Ovary (tissue), 9 donors: ENCODE results near the gene AGAP9. TPM values are rescaled to one million over a fixed set of nuclear protein-coding genes. Genes with fewer than 3 reads are reported as not detected.
"Not testable (repeated sequence)": the region's sequence is repeated elsewhere in the genome, so short reads cannot be mapped to it uniquely, and the experiment has no call there.

ENCODE experiments used
- DNase-seq, 5 donors: peaks; one replicate each; pipeline ENCODE4 v3.0.0-alpha.2; 2019 to 2020
- H3K27ac ChIP-seq, 2 donors: fragments of 200-600 bp; one replicate each; pipeline versions ENCODE4 v1.5.1 to v1.8.0; 2019 to 2022
- H3K27me3 ChIP-seq: fragments of 200-600 bp; one replicate; pipeline ENCODE4 v1.8.0; 2022
- H3K36me3 ChIP-seq: fragments of 200-600 bp; sonication (generic); one replicate; pipeline ENCODE4 v1.5.1; 2019
- H3K4me1 ChIP-seq: one replicate; pipeline ENCODE4 v1.8.1; 2013; ENCODE audit warnings: mild to moderate bottlenecking, moderate library complexity; ENCODE audit not compliant: insufficient read depth
- H3K4me3 ChIP-seq: fragments of 200-600 bp; sonication (generic); one replicate; pipeline ENCODE4 v1.5.1; 2017
- H3K9me3 ChIP-seq, 2 donors: fragments of 200-600 bp in 1 of 2; sonication (generic) in 1 of 2; one replicate each; pipeline versions ENCODE4 v1.5.1 to v1.8.1; 2013 to 2019; ENCODE audit warnings: mild to moderate bottlenecking in 1 of 2, moderate library complexity in 1 of 2
- WGBS, 3 donors: extraction: QIAGEN DNeasy Blood & Tissue Kit in 1 of 3; methylation state at CpG; one replicate each; pipeline versions ENCODE4 v1.1.5 to v1.1.7; 2013 to 2017; 5-methylcytosine and 5-hydroxymethylcytosine counted together
- intact Hi-C, 4 donors: fragments of 100-400 bp; cut with DNase I; formaldehyde crosslinking; loops; one replicate each; pipeline versions ENCODE4 v1.11.0 to v1.15.1; 2022 to 2023
- polyA plus RNA-seq, 2 donors: library from polyadenylated mRNA; stranded (reverse); fragments of 200-250 nt in 1 of 2; fragments of 350-450 nt in 1 of 2; fragmentation: Illumina TruSeq in 1 of 2; extraction: RNeasy Lipid Tissue Mini Kit (QIAGEN cat#74804) in 1 of 2; gene quantifications; one replicate each; pipeline ENCODE4 v1.2.3, GENCODE V29; 2013 to 2014
- total RNA-seq, 7 donors: library from RNA; depleted of rRNA in 2 of 7; stranded (reverse); fragments of >200 nt in 2 of 7; fragmentation: NEBNext Ultra II Directional in 3 of 7; extraction: Animal tissue kit (Norgen Biotek cat#: 25700) in 3 of 7; gene quantifications; one replicate each; pipeline versions ENCODE4 v1.1.0 to v1.2.4, GENCODE V29; 2016 to 2023
- donor health status: DM: no; HTN: no; CAD: no; lungs with moderate emphysema.
- donor health status: DM: no; HTN: no; CAD: no.
- donor health status: Bipolar disorder and iron deficiency.
- donor health status: DM: yes; HTN: yes; CAD: no.
- donor health status: DM: no; HTN: no; CAD: no.
- donor health status: DM: yes; HTN: yes; CAD: no.

The AGAP9 gene
- total and polyA plus RNA-seq, 9 donors, result 1.3 to 11.3 (median 8.5) TPM

DNA sequence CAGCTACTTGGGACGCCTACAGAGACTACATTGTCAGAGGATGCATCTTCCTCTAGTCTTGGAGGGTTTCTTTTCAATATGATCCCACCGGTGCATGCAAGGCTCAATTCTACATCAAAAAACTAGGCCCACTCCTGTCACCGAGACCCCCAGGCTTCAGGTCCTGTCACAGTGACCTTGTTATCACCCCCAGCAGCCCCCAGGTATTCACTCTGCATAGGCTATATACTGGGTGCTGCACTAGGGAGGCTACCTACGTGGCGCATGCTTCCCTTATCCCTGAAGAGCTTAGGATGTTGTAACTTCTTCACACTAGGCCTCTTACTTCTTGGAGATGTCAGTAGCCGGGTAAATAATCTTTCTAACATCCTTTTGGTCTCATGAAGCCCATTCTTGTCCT lies 31.1 kb upstream of the AGAP9 start:
- DNase-seq, intact Hi-C loops, H3K27ac ChIP-seq, H3K36me3 ChIP-seq, H3K4me3 ChIP-seq, H3K9me3 ChIP-seq, H3K27me3 ChIP-seq, H3K4me1 ChIP-seq: not testable (repeated sequence)
- WGBS, 3 donors, result 67 to 90% (median 84%) methylated on average over 3 to 5 of the region's 6 CpGs

DNA sequence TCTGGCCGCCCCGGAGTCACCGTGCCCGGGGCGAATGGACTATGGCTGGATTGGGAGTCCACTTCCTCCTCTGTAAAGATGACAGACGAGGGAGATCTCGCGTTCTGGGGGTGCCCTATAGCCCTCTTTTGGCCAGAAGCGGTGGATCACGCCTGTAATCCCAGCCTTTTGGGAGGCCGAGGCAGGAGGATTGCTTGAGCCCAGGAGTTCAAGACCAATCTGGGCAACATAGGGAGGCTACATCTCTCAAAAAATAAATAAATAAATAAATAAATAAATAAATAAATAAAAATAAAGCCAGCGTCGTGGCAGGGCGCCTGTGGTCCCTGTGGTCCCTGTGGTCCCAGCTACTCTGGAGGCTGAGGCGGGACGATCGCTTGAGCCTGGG lies 30.4 kb upstream of the AGAP9 start:
- peak in 2 of 5 donors; percentile 22 to 43 for DNase-seq
- Histone ChIP-seq H3K4me3 (peak overlapping the region; percentile 58), H3K27ac (peak overlapping the region in 1 of 2 donors; percentile 49)
- WGBS, 3 donors, result 8 to 37% (median 9%) methylated on average over 9 to 12 of the region's 17 CpGs
- H3K27me3 ChIP-seq, H3K36me3 ChIP-seq, intact Hi-C loops, H3K9me3 ChIP-seq, H3K4me1 ChIP-seq: not testable (repeated sequence)

DNA sequence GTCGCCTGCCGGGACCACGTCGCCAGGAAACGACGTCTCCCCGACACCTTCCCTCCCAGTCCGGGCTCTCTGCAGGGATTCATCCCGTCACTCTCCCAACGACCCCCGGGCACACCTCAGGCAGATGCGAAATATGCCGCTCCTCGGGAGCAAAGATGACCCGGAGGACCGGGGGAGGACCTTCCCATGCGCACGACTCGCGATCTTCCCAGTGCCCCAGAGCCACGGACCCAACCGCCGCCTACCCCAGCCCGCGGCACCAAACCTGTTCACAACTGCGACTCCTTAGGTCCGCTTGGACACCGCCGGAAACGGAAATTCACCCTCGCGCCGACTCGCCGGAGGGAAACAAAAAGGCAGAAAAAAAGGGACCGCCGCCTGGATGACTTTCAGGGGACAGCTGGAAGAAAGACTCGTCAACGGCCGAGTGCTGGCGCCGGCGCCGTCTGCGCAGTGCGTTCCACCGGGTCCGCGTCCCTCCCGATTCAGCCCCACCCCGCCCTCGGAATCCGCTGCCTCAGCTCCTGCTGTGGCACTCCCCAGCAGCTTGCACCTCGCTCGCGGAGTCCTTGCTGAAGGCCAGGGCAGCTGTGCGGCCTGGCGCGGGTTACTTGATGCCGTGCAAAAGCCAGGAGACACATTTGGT lies 29.9 kb upstream of the AGAP9 start:
- H3K36me3 ChIP-seq, H3K9me3 ChIP-seq, H3K4me1 ChIP-seq, intact Hi-C loops, H3K27me3 ChIP-seq: not testable (repeated sequence)
- 0% methylated on average over 27 to 36 of the region's 60 CpGs for WGBS, 3 donors
- DNase-seq, result peak; percentile 73 to 87 (median 81)
- peak overlapping the region in 1 of 2 donors; percentile 49 for H3K27ac ChIP-seq
- H3K4me3 ChIP-seq, result peak overlapping the region; percentile 58

DNA sequence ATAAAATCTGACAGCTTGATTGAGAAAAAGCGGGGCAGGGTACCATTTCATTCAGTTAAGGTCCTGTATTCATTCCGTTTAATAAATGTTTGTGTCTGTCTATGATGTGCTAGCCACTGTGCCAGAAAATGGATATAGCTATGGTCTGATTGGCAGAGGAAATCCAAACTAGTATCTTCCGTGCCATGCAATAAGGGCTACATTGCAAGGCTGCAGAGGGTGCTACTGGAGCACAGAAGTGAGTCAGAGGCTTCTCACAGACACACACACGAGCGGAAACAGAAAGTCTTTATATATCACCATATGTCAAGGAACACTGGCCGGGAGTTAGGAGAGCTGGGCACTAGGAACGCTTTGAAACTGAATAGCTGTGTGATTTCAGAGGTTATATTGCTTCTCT lies 29.3 kb upstream of the AGAP9 start:
- intact Hi-C loops, H3K27me3 ChIP-seq, H3K9me3 ChIP-seq, H3K4me1 ChIP-seq, DNase-seq, H3K36me3 ChIP-seq: not testable (repeated sequence)
- 7 to 11% (median 8%) methylated on average over 7 of the region's 7 CpGs for WGBS, 3 donors
- Histone ChIP-seq H3K27ac (peak overlapping the region in 1 of 2 donors; percentile 49), H3K4me3 (peak overlapping the region; percentile 58)

DNA sequence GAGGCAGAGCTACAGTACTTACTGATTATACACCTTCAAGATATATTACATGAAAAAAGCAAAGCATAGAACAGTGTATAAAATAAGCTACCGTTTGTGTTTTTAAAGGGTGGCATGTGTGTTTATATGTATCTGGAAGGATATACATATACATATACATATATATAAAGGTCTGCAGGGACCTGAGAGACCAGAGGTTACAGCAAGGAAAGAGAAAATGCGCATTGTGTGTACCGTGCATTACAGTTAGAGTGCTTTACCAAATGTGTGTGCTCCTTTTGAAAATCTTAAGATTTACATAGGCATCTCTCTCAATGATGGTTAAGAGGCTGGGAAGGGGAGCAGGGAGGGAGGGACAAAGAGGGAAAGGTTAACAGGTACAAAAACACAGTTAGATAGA lies 23.8 kb upstream of the AGAP9 start:
- 83 to 88% methylated on average over 1 of the region's 3 CpGs; no CpG with 5 or more reads in 1 of the 3 donors for WGBS, 3 donors
- H3K4me3 ChIP-seq, H3K27me3 ChIP-seq, H3K9me3 ChIP-seq, H3K4me1 ChIP-seq, intact Hi-C loops, H3K36me3 ChIP-seq, DNase-seq, H3K27ac ChIP-seq: not testable (repeated sequence)

DNA sequence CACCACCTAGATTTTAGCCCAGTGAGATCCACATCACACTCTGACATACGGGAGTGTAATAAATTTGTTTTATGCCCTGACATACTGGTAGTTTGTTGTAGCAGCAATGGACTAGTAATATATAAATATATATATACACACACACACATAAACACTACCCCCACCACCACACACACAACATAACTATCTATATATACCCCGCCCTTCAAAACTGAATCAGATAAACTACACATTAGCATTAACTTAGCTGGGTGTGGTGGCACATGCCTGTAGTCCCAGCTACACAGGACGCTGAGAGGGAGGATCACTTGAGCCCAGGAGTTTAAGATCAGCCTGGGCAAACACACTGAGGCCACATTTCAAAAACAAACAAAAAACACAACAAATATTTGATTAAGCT lies 13.0 kb upstream of the AGAP9 start:
- H3K27ac ChIP-seq, H3K4me3 ChIP-seq, DNase-seq, H3K9me3 ChIP-seq, H3K27me3 ChIP-seq, H3K36me3 ChIP-seq, intact Hi-C loops, H3K4me1 ChIP-seq: not testable (repeated sequence)
- WGBS, 3 donors, result 91 to 100% methylated on average over 1 to 2 of the region's 3 CpGs; no CpG with 5 or more reads in 1 of the 3 donors

DNA sequence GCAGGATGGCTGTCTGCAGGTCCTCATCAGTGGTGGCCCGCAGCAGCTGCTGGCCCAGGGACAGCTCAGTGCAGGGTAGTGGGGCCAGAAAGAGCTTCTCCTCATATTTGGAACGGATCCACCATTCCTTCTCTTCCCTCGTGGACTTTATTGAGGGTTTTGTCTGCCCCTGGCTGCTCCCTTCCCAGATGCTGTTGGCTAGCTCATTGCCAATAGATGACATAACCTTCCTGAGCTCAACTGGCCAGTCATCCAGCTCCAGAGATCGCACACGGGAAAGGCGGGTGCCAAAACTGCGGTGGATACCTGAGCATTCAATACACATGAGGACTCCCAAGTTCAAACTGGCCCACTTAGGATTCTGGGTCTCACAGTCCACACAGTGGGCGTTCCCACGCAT lies 21.1 kb downstream of the AGAP9 start:
- intact Hi-C loops, H3K36me3 ChIP-seq, H3K27me3 ChIP-seq, DNase-seq, H3K27ac ChIP-seq, H3K4me1 ChIP-seq, H3K4me3 ChIP-seq, H3K9me3 ChIP-seq: not testable (repeated sequence)
- 74 to 90% (median 86%) methylated on average over 5 to 7 of the region's 9 CpGs for WGBS, 3 donors

DNA sequence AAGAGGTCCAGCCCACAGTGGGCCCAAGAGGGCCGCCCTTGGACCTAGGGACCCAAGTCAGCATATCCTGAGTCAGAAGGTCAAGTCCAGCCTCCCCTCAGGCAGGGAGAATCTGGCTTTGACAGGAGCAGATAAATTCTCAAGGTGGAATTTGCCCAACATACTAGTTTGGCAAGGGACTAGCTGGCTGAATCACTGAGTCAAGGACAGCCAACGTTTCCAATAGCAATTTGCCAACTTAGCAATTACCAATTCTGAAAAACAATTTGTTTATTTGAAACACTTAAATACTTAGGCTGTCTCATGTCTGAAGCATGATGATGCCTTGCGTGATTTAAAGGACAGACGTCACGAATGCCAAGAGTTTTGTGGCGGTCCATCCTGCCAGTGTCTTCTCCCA lies 29.2 kb downstream of the AGAP9 start:
- DNase-seq, H3K4me3 ChIP-seq, H3K27me3 ChIP-seq, intact Hi-C loops, H3K4me1 ChIP-seq, H3K27ac ChIP-seq, H3K36me3 ChIP-seq, H3K9me3 ChIP-seq: not testable (repeated sequence)
- 20% methylated on average over 1 of the region's 6 CpGs; no CpG with 5 or more reads in 2 of the 3 donors for WGBS, 3 donors

DNA sequence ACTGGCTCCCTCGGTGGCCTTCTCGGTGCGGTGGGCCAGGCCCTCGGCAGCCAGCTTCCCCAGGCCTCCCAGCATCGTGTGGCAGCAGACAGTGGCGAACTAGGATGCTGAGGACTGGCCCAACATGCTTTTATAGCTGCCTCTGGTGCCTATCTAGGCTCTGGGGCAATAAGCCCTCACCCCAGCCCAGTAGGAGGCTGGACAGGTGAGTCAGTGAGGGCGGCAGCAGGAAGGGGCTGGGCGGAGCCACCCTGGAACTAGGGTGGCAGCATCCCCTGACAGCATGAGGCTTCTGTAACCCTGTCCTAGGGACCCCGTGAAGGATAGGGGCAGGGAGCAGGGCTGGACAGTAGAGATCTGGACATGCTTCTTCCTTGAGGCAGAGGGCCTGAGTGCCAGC lies 31.8 kb downstream of the AGAP9 start, which contains the start of gene FAM25G:
Gene FAM25G (minus strand): TSS at position 101 of the 400 bp plus-strand sequence. CDS start 26 bp downstream, at position 75.
- DNase-seq, H3K4me3 ChIP-seq, H3K9me3 ChIP-seq, H3K4me1 ChIP-seq, H3K36me3 ChIP-seq, H3K27me3 ChIP-seq, H3K27ac ChIP-seq, intact Hi-C loops: not testable (repeated sequence)
- 94% methylated on average over 4 of the region's 9 CpGs; no CpG with 5 or more reads in 2 of the 3 donors for WGBS, 3 donors

DNA sequence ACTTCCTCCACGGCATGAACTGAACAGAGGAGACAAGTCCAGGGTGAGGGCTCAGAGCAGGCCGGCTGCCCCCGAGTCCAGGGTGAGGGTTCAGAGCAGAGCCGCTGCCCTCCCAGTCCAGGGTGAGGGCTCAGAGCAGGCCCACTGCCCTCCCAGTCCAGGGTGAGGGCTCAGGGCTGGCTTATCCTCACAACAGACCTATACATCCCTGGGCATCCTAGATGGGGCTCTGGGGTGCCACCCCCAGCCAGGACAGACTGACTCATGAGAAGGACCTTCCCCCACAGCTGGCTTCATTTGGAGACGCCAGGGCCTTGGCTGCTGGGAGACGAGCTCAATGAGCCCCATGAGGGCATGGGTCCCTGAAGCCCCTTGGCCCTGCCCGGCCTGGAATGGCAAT lies 33.8 kb downstream of the AGAP9 start:
- intact Hi-C loops, H3K27ac ChIP-seq, H3K27me3 ChIP-seq, H3K4me1 ChIP-seq, H3K4me3 ChIP-seq, H3K36me3 ChIP-seq, DNase-seq, H3K9me3 ChIP-seq: not testable (repeated sequence)
- 89% methylated on average over 2 of the region's 7 CpGs; no CpG with 5 or more reads in 2 of the 3 donors for WGBS, 3 donors

DNA sequence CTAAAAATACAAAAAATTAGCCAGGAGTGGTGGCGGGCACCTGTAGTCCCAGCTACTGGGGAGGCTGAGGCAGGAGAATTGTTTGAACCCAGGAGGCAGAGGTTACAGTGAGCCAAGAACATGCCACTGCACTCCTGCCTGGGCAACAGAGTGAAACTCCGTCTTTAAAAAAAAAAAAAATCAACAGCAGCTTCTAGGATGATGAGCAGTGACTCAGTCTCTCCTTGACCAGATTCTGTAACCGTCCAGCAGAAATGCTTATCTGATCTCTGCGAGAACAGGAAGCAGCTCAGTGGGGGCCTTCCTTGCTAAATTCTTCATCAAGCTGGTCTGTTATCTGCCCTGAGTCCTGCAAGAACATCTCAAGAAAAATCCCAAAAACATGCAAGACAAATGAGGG lies 37.5 kb downstream of the AGAP9 start:
- H3K27ac ChIP-seq, intact Hi-C loops, H3K9me3 ChIP-seq, DNase-seq, H3K27me3 ChIP-seq, H3K4me1 ChIP-seq, H3K4me3 ChIP-seq, H3K36me3 ChIP-seq: not testable (repeated sequence)
- 44 to 100% (median 57%) methylated on average over 1 to 3 of the region's 4 CpGs for WGBS, 3 donors

DNA sequence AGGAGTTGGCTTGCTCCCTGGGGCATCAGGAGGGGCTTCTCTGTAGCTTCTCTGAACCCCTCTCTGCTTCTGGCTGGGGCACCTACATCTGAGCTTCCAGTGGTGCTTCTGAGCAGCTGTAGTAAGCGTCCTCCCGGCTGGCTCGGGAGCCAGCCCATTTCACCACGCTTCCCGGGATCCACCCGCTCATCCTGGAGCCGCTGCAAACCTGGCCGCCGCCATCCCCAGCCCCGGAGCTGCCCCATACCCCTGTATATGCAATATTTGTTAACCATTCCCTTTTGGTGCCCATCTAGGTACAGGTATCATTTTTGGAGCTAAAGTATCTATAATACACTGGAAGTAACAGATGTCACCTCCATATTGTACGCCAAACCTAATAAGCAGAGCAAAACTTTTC lies 38.7 kb downstream of the AGAP9 start:
- H3K27me3 ChIP-seq, H3K4me3 ChIP-seq, H3K4me1 ChIP-seq, H3K27ac ChIP-seq, DNase-seq, H3K9me3 ChIP-seq, H3K36me3 ChIP-seq, intact Hi-C loops: not testable (repeated sequence)
- WGBS, 3 donors, result 89 to 100% (median 94%) methylated on average over 1 to 11 of the region's 11 CpGs
